Posterior vena cava (tissue), 2 donors: ENCODE results near the gene DENND6B. TPM values are rescaled to one million over a fixed set of nuclear protein-coding genes. Genes with fewer than 3 reads are reported as not detected.
"Not testable (repeated sequence)": the region's sequence is repeated elsewhere in the genome, so short reads cannot be mapped to it uniquely, and the experiment has no call there.

Source experiments
- DNase-seq: peaks from one replicate; pipeline ENCODE4 v3.0.0-alpha.2; 2020; ENCODE audit warnings: low spot score
- intact Hi-C, 2 donors: fragments of 100-400 bp; cut with DNase I; formaldehyde crosslinking; loops; one replicate each; pipeline versions ENCODE4 v1.14.1 to v1.14.2; 2022 to 2023
- total RNA-seq, 2 donors: library from RNA; stranded (reverse); fragmentation: NEBNext Ultra II Directional; extraction: Animal tissue kit (Norgen Biotek cat#: 25700); gene quantifications; one replicate each; pipeline ENCODE4 v1.2.1, GENCODE V29; 2021
- donor health status: DM: yes; HTN: yes; CAD: no.
- donor health status: DM: yes; HTN: yes; CAD: no.

The DENND6B gene
- total RNA-seq, 2 donors from 2014 or later: 2.1 to 2.5 TPM

- intact Hi-C loops: loop anchor here (2.0 to 5.0 kb wide), 3 partner anchors 65 to 90 kb away; partner anchors contain the start of gene HDAC10 (in 1 of the 2)
- peak; percentile 96 for DNase-seq
These were observed 15.3 kb upstream of the DENND6B start for GRCh38 chr22:50341977-50342650.

- DNase-seq: no peak
- intact Hi-C loops: loop anchor here in 1 of 2 donors (5.0 kb wide), 2 partner anchors 63 to 88 kb away; partner anchors contain the start of gene HDAC10
These were observed 13.4 kb upstream of the DENND6B start for GRCh38 chr22:50339945-50340879.

DNA sequence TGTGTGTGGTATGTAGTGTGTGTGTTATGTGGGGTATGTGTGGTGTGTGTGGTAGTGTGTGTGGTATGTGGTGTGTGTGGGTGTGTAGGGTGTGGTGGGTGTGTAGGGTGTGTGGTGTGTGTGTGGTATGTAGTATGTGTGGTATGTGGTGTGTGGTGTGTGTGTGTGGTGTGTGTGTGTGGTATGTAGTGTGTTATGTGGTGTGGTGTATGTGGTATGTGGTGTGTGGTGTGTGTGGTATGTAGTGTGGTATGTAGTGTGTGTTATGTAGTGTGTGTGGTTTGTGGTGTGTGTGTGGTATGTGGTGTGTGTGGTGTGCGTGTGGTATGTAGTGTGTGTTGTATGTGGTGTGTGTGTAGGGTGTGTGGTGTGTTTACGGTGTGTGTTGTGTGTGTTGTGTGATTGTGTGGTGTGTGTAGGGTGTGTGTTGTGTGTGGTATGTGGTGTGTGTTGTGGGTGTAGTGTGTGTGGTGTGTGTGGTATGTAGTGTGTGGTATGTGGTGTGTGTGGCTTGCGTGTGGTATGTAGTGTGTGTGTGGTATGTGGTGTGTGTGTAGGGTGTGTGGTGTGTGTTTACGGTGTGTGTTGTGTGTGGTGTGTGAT, 12.1 kb upstream of the DENND6B start:
- intact Hi-C loops: no loop called here
- no peak for DNase-seq

GRCh38 chr22:50338042-50338573, 11.3 kb upstream of the DENND6B start:
- no peak for DNase-seq
- intact Hi-C loops: no loop called here

- intact Hi-C loops: no loop called here
- DNase-seq: no peak
These were observed 10.6 kb upstream of the DENND6B start for GRCh38 chr22:50337262-50338041.

DNA sequence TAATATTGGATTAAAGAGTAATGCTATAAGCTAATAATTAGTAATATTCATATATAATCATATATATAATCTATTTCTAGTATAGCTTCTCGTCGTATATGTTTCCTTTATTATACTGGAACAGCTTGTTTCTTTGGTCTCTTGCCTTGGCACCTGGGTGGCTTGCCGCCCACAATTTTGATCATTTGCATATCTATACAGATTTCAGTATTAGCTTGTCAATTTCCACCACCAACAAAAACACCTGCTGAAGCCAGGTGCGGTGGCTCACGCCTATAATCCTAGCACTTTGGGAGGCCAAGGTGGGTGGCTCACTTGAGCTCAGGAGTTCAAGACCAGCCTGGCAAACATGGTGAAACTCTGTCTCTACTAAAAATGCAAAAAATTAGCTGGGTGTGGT, 7.6 kb upstream of the DENND6B start:
- intact Hi-C loops, DNase-seq: not testable (repeated sequence)

- no peak for DNase-seq
- intact Hi-C loops: loop anchor here (5.0 kb wide), 1 partner anchor 52 kb away; no protein-coding TSS in a partner anchor
These were observed 2.4 kb upstream of the DENND6B start for GRCh38 chr22:50329236-50329635.

- peak; percentile 79 for DNase-seq
- intact Hi-C loops: loop anchor here (5.0 kb wide), 1 partner anchor 50 kb away; no protein-coding TSS in a partner anchor
These were observed 853 bp upstream of the DENND6B start for GRCh38 chr22:50327711-50328019.

GRCh38 chr22:50326225-50326955, 422 bp downstream of the DENND6B start:
- intact Hi-C loops: loop anchor here (5.0 kb wide), 1 partner anchor 49 kb away; no protein-coding TSS in a partner anchor
- DNase-seq: no peak

- DNase-seq: no peak
- intact Hi-C loops: loop anchor here (5.0 kb wide), 1 partner anchor 48 kb away; no protein-coding TSS in a partner anchor
These were observed 1.2 kb downstream of the DENND6B start for GRCh38 chr22:50325444-50326224.

DNA sequence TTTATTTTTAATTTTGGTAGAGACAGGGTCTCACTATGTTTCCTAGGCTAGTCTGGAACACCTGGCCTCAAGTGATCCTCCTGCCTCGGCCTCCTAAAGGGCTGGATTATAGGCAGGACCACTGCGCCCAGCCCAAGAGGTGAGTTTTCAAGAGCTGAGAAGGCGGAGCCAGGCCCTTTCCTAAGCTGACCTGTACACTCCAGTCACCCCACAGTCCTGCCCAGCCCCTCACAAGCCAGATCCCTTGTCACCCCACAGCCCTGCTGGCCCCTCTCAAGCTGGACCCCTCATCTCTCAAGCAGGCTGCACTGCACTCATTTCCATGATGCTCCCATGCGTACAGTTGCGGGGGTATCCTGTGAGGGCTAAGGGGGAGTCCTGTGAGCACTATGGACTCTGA, 2.9 kb downstream of the DENND6B start:
- no peak for DNase-seq
- intact Hi-C loops: no loop called here

GRCh38 chr22:50322382-50323104, 4.3 kb downstream of the DENND6B start:
- intact Hi-C loops: not testable (repeated sequence)
- DNase-seq: peak; percentile 81

GRCh38 chr22:50320671-50321325, 6.0 kb downstream of the DENND6B start:
- intact Hi-C loops: no loop called here
- no peak for DNase-seq

DNA sequence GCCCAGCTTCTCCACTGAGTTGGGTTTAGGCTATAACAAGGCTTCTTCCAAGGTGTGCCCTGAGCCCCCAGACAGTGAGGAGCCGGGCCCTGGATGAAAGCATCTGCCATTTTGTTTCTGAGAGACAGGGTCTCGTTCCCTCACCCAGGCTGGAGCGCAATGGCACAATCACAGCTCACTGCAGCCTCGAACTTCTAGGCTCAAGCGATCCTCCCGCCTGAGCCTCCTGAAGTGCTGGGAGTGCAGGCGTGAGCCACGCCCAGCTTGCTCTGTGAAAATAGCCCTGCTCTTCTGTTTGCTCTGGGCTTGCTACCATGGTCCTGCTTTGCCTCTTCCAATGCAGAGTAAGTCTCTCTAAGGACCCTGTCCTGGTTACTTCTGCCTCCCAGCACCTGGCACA, 6.7 kb downstream of the DENND6B start:
- no peak for DNase-seq
- intact Hi-C loops: no loop called here

- intact Hi-C loops: no loop called here
- DNase-seq: no peak
These were observed 7.3 kb downstream of the DENND6B start for GRCh38 chr22:50319503-50319951.

DNA sequence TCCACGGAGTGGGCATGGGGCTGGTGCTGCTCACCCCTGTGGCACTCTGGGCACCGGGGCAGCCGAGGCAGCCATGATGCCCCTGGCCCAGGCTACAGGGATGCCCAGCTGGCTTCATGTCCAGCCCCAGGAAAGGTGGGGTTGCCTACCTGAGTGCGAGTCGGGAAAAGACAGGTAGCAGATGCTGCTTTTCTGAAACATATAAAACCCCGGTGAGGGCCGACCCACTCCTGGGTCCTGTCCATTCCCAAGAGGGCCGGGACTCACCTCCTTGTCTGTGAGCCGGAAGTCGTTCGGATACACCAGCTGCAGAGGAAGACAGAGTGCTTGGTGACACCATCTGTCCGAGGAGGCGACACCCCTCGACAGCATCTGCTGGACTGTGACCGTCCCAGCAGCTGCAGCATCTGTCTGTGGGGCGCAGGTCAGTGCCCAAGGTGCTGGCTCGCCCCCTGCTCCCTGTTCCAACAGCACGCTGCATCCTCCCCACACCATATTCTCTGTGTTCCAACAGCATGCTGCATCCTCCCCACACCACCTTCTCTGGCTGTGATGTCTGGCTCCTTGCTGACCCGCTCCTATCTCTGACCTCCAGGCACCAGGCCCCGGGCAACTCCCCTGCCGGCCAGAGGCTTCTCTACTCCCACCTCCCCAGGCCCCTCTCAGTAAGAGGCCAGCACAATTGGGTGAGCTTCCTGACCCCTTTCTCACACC, 8.0 kb downstream of the DENND6B start:
- DNase-seq: peak; percentile 77
- intact Hi-C loops: no loop called here
